ENCODE measurements around the gene AP5M1. TPM values are rescaled to one million over a fixed set of nuclear protein-coding genes. Genes with fewer than 3 reads are reported as not detected.
"Not testable (repeated sequence)": the region's sequence is repeated elsewhere in the genome, so short reads cannot be mapped to it uniquely, and the experiment has no call there.

Gene AP5M1
- total RNA-seq, 1 donor from 2014 or later = 49.7 TPM

DNA sequence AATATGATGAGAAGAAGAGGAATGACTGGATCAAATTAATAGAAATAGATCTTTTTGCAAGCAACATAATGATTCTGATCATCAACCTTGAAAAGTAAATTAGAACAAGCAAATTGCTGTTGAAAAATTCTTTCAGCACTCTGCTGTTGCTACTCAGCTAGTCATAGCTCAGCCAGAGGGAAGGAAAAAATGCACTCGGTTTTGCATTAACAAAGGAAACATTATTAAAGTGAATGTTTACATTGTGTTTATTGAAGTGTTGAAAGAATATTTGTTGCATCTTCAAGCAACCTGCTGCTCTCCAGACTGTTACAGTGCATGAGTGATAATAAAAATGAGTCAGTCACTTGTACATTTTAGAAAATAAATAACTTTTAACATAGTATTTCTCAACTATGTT is 26.5 kb downstream of the AP5M1 start:
- peaks cover 3% of the 10 kb centered on the region for H3K36me3 Mint-ChIP-seq (ENCODE audit: low read depth)

DNA sequence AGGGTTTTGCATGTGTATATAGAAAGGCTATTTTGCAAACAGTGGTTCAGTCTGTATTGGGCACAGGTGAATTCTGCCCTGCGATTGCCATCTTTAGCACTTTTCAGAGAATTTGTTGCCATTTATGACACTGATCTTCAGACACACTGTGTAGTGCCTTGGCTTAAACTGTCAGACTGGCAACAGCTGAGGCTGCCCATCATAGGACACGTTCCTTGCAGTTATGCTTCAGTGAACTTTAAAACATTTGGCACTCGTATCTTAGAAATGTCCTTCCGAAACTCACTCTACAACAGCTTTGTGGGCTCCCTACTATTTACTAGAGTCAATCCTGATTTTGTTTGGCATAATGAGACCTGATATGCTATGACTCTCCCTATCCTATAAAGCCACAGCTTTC is 29.1 kb downstream of the AP5M1 start:
- H3K27me3 Mint-ChIP-seq (ENCODE audit: low read depth) = no peaks in the 10 kb centered on the region
- H3K36me3 Mint-ChIP-seq (ENCODE audit: low read depth) = no peaks in the 10 kb centered on the region
- no peak for DNase-seq (ENCODE audit: low spot score)
- H3K27ac Mint-ChIP-seq = no peak overlapping the region
- H3K4me3 Mint-ChIP-seq (ENCODE audit: low read depth) = no peak overlapping the region
- intact Hi-C loops (cut with micrococcal nuclease) = loop anchor here (10.0 kb wide), 1 partner anchor 233 kb away; no protein-coding TSS in a partner anchor
- no peaks in the 10 kb centered on the region for H3K4me1 Mint-ChIP-seq (ENCODE audit: low read depth)
- no peaks in the 10 kb centered on the region for H3K9me3 Mint-ChIP-seq

More for the DNA sequence above, 26.5 kb downstream of the AP5M1 start:
- no peaks in the 10 kb centered on the region for H3K9me3 Mint-ChIP-seq
- H3K4me3 Mint-ChIP-seq (ENCODE audit: low read depth) = no peak overlapping the region
- H3K27ac Mint-ChIP-seq = no peak overlapping the region
- no peaks in the 10 kb centered on the region for H3K27me3 Mint-ChIP-seq (ENCODE audit: low read depth)
- intact Hi-C loops (cut with micrococcal nuclease) = loop anchor here (10.0 kb wide), 1 partner anchor 230 kb away; no protein-coding TSS in a partner anchor
- H3K4me1 Mint-ChIP-seq (ENCODE audit: low read depth) = no peaks in the 10 kb centered on the region
- DNase-seq (ENCODE audit: low spot score) = no peak

DNA sequence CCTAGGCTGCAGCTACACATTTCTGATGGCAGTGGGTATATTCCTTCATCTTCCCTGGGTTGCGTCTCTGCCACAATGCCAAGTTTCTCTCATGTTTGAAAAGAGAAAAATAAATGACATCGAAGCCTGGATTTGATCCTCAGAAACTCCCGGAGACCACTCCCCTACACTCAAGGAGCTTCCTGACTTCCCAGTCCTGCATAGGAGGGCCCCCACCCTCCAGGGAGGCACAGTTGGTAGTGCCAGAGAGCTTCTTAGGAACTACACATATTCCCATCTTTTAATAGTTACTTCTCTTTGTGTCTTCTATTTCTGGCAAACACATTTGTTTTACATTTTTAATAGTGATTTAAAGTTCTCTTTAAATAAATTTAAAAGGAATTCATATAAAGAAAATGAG is 30.7 kb downstream of the AP5M1 start:
- H3K9me3 Mint-ChIP-seq = no peaks in the 10 kb centered on the region
- H3K4me1 Mint-ChIP-seq (ENCODE audit: low read depth) = no peaks in the 10 kb centered on the region
- no peak overlapping the region for H3K4me3 Mint-ChIP-seq (ENCODE audit: low read depth)
- intact Hi-C loops (cut with micrococcal nuclease) = loop anchor here (10.0 kb wide), 1 partner anchor 235 kb away; no protein-coding TSS in a partner anchor
- no peak for DNase-seq (ENCODE audit: low spot score)
- no peaks in the 10 kb centered on the region for H3K27me3 Mint-ChIP-seq (ENCODE audit: low read depth)
- no peak overlapping the region for H3K27ac Mint-ChIP-seq
- no peaks in the 10 kb centered on the region for H3K36me3 Mint-ChIP-seq (ENCODE audit: low read depth)

DNA sequence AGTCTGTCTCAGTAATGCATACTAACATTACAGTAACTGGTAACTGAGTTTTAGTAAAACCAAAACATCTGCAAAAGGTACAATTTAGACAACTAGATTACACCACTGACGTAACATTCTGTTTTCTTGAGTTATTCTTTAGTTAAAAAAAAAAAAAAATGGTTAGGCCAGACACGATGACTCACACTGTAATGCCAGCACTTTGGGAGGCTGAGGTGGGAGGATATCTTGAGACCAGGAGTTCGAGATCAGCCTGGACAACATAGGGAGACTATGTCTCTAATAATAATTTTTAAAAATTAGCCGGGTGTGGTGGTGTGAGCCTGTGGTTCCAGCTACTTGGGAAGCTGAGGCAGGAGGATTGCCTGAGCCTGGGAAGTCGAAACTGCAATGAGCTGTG is 34.1 kb downstream of the AP5M1 start:
- Mint-ChIP-seq H3K4me3 (ENCODE audit: low read depth) (no peak overlapping the region), H3K36me3 (ENCODE audit: low read depth) (no peaks in the 10 kb centered on the region), H3K27ac (no peak overlapping the region), H3K4me1 (ENCODE audit: low read depth) (no peaks in the 10 kb centered on the region), H3K27me3 (ENCODE audit: low read depth) (peaks cover 12% of the 10 kb centered on the region), H3K9me3 (no peaks in the 10 kb centered on the region)
- intact Hi-C loops (cut with micrococcal nuclease) = no loop called here
- DNase-seq (ENCODE audit: low spot score) = no peak

DNA sequence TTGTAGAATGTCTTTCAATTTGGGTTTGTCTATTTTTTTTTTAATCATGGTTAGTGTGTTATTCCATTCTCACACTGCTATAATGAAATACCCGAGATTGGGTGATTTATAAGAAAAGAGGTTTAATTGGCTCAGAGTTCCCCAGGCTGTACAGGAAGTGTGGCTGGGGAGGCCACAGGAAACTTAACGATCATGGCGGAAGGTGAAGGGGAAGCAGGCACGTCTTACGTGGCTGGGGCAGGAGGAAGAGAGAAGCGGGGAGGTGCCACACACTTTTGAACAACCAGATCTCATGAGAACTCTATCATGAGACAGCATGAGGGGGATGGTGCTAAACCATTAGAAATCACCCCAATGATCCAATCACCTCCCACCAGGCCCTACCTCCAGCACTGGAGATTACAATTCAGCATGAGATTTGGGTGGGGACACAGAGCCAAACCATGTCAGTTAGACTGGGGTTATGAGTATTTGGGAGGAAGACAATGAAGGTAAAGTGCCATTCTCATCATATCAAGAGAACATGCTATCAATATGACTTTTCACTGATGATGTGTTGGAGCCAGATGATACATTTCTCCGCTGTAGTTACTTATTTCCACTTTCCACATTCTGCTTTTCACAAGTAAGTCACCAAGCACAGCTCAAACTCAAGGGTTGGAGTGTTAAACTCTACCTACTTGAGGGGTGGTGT is 45.8 kb downstream of the AP5M1 start:
- intact Hi-C loops (cut with micrococcal nuclease) = no loop called here
- no peak for DNase-seq (ENCODE audit: low spot score)
- Mint-ChIP-seq H3K27me3 (ENCODE audit: low read depth) (peaks cover 2% of the 10 kb centered on the region), H3K4me1 (ENCODE audit: low read depth) (peaks cover 3% of the 10 kb centered on the region), H3K36me3 (ENCODE audit: low read depth) (no peaks in the 10 kb centered on the region), H3K27ac (no peak overlapping the region), H3K4me3 (ENCODE audit: low read depth) (no peak overlapping the region), H3K9me3 (peaks cover 5% of the 10 kb centered on the region)

DNA sequence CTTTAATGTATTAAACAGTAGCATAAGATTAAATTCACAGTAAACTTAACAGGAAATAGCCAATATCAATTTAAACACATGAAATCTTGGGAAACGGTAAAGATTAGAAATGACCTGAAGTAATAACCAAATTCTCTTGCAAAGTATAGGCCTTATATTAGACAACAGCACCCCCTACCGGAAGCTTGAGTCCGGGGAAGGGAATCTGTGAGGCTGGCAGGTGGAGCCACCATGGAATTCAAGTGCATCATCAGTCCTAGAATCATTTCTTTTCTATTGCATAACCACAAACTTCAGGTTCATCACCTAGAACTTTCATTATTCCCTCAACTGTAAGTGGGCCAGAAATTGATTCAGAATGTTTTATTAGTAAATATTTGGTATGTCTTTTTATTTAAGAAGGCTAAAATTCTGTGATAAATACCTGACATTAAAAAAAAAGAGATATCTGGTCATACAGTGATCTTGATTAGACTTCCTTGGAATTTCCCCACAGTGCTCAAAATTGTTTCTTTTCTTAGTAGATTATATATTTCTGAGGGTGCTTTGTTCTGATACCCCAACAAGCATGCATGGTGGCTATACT is 48.6 kb downstream of the AP5M1 start:
- no peak overlapping the region for H3K27ac Mint-ChIP-seq
- H3K4me3 Mint-ChIP-seq (ENCODE audit: low read depth) = no peak overlapping the region
- peaks cover 3% of the 10 kb centered on the region for H3K4me1 Mint-ChIP-seq (ENCODE audit: low read depth)
- peaks cover 2% of the 10 kb centered on the region for H3K27me3 Mint-ChIP-seq (ENCODE audit: low read depth)
- peak; percentile 38 for DNase-seq (ENCODE audit: low spot score)
- no peaks in the 10 kb centered on the region for H3K36me3 Mint-ChIP-seq (ENCODE audit: low read depth)
- H3K9me3 Mint-ChIP-seq = peaks cover 5% of the 10 kb centered on the region
- intact Hi-C loops (cut with micrococcal nuclease) = loop anchor here (1.0 kb wide), 1 partner anchor 826 kb away; no protein-coding TSS in a partner anchor

DNA sequence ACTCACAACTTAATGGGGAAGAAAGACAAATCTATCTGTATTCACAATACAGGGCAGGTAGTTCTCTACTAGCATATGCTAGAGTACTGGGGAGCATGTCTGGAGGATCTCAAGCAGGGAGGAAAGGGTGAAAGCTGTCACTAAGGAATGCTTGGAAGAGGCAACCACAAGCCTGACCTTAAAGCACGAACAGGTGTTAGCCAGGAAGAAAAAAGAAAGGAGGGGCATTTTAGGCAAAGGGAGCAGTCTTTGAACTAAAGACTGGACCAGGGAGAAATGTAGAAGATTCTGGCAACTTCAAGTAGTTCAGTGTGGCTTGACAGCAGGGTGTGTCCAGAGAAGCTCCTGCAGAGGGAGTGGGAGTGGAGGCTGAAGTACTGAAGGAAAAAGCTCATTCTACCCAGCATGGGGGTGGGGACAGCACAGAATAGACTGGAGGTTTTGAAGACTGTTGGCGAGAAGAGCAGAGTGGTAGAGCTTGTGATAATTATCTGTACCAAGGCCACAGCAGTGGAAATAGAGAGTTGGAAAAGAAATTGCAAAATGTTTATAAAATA is 50.9 kb downstream of the AP5M1 start:
- no peak overlapping the region for H3K4me3 Mint-ChIP-seq (ENCODE audit: low read depth)
- H3K36me3 Mint-ChIP-seq (ENCODE audit: low read depth) = no peaks in the 10 kb centered on the region
- no peaks in the 10 kb centered on the region for H3K4me1 Mint-ChIP-seq (ENCODE audit: low read depth)
- no peaks in the 10 kb centered on the region for H3K9me3 Mint-ChIP-seq
- H3K27me3 Mint-ChIP-seq (ENCODE audit: low read depth) = peaks cover 2% of the 10 kb centered on the region
- DNase-seq (ENCODE audit: low spot score) = no peak
- intact Hi-C loops (cut with micrococcal nuclease) = no loop called here
- H3K27ac Mint-ChIP-seq = no peak overlapping the region

DNA sequence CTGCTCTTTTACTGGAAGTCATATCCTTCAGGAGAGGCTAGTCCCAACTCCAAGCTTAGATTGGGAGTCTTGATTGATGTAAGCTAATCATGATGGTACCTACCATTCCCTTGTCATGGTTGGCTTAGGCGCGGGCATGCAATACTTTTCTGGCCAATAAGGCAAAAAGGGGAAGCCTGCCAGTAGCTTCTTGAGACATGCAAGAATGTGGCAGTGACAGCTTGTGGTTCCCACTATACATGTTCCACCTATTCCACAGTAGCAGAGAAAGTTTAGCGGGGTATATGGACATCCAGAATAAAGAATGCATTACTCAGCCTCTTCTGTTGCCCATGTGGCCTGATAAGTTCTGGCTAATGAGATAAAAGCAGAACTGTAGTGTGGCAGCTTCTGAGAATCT is 55.0 kb downstream of the AP5M1 start:
- Mint-ChIP-seq H3K4me1 (ENCODE audit: low read depth) (no peaks in the 10 kb centered on the region), H3K9me3 (no peaks in the 10 kb centered on the region), H3K27ac (no peak overlapping the region), H3K27me3 (ENCODE audit: low read depth) (no peaks in the 10 kb centered on the region), H3K4me3 (ENCODE audit: low read depth) (no peak overlapping the region), H3K36me3 (ENCODE audit: low read depth) (no peaks in the 10 kb centered on the region)
- no peak for DNase-seq (ENCODE audit: low spot score)
- intact Hi-C loops (cut with micrococcal nuclease) = no loop called here

DNA sequence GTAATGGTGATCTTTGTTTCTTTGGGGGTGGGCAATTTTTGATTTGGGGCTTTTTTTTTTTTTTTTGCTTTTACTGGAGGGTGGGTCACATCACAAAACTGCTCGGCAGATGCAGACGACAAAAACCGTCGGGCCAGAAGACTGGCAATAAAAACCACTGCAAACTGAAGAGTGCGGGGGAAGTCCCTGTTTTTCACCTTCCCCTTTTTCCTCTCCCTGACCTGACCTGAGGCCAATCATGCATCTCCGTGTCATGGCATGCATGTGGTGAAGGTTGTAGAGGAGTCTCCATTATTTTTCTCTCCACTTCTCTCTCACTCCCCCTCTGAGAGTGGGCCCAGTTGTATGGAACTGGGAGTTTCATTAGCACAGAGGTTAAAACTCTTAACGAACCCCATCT is 57.5 kb downstream of the AP5M1 start:
- Mint-ChIP-seq H3K9me3 (no peaks in the 10 kb centered on the region), H3K36me3 (ENCODE audit: low read depth) (no peaks in the 10 kb centered on the region)
- intact Hi-C loops (cut with micrococcal nuclease) = no loop called here

DNA sequence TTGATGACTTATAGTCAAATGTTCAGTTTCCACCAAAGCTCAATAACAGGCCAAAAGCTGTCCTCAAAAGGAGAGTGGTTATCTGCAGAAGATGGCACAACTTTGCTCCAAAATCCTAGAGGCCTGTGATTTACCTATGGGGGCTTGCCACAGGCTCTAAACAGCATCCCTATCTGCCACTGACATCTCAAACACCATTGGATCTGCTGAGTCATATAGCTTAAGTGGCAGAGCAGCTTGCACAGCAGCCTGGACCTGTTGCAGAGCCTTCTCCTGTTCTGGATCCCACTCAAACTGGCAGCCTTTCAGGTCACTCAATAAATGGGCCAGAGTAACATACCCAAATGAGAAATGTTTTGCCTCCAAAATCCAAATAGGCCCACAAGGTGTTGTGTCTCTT is 61.1 kb downstream of the AP5M1 start:
- H3K9me3 Mint-ChIP-seq = peaks cover 12% of the 10 kb centered on the region
- no peaks in the 10 kb centered on the region for H3K36me3 Mint-ChIP-seq (ENCODE audit: low read depth)
- DNase-seq (ENCODE audit: low spot score) = no peak
- no peak overlapping the region for H3K4me3 Mint-ChIP-seq (ENCODE audit: low read depth)
- no peaks in the 10 kb centered on the region for H3K27me3 Mint-ChIP-seq (ENCODE audit: low read depth)
- no peak overlapping the region for H3K27ac Mint-ChIP-seq
- no peaks in the 10 kb centered on the region for H3K4me1 Mint-ChIP-seq (ENCODE audit: low read depth)
- intact Hi-C loops (cut with micrococcal nuclease) = no loop called here

More for the DNA sequence above, 57.5 kb downstream of the AP5M1 start:
- Mint-ChIP-seq H3K4me3 (ENCODE audit: low read depth) (no peak overlapping the region), H3K27me3 (ENCODE audit: low read depth) (no peaks in the 10 kb centered on the region), H3K27ac (no peak overlapping the region), H3K4me1 (ENCODE audit: low read depth) (no peaks in the 10 kb centered on the region)
- DNase-seq (ENCODE audit: low spot score) = no peak

DNA sequence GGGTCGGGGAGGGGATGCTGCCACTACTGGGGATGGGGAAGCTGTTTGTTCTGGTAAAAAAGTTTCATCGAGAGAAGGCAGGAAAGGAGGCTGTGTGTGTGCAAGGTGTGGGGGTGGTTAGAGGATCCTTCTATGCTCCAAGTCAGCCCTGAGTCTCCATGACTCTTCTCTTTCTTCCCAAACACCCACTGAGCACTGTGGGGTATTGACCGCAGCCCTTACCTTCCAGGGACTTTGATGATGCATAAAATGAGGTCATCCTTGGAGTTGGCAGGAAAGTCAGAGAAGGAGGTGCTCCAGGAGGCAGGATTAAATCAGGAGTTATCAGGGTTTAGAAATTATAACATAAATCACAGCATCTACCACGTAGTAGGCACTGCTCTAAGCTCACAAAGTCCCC is 63.7 kb downstream of the AP5M1 start:
- H3K36me3 Mint-ChIP-seq (ENCODE audit: low read depth); H3K4me1 Mint-ChIP-seq (ENCODE audit: low read depth); H3K27me3 Mint-ChIP-seq (ENCODE audit: low read depth); DNase-seq (ENCODE audit: low spot score); H3K27ac Mint-ChIP-seq; H3K4me3 Mint-ChIP-seq (ENCODE audit: low read depth); intact Hi-C loops (cut with micrococcal nuclease): not testable (repeated sequence)
- peaks cover 28% of the 10 kb centered on the region for H3K9me3 Mint-ChIP-seq

DNA sequence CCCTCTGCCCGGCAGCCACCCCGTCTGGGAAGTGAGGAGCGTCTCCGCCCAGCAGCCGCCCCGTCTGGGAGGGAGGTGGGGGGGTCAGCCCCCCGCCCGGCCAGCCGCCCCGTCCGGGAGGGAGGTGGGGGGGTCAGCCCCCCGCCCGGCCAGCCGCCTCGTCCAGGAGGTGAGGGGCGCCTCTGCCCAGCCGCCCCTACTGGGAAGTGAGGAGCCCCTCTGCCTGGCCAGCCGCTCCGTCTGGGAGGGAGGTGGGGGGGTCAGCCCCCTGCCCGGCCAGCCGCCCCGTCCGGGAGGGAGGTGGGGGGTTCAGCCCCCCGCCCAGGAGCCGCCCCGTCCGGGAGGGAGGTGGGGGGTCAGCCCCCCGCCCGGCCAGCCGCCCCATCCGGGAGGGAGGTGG is 65.0 kb downstream of the AP5M1 start:
- intact Hi-C loops (cut with micrococcal nuclease); H3K4me3 Mint-ChIP-seq (ENCODE audit: low read depth); H3K27ac Mint-ChIP-seq; H3K4me1 Mint-ChIP-seq (ENCODE audit: low read depth); DNase-seq (ENCODE audit: low spot score); H3K36me3 Mint-ChIP-seq (ENCODE audit: low read depth); H3K27me3 Mint-ChIP-seq (ENCODE audit: low read depth): not testable (repeated sequence)
- peaks cover 28% of the 10 kb centered on the region for H3K9me3 Mint-ChIP-seq

DNA sequence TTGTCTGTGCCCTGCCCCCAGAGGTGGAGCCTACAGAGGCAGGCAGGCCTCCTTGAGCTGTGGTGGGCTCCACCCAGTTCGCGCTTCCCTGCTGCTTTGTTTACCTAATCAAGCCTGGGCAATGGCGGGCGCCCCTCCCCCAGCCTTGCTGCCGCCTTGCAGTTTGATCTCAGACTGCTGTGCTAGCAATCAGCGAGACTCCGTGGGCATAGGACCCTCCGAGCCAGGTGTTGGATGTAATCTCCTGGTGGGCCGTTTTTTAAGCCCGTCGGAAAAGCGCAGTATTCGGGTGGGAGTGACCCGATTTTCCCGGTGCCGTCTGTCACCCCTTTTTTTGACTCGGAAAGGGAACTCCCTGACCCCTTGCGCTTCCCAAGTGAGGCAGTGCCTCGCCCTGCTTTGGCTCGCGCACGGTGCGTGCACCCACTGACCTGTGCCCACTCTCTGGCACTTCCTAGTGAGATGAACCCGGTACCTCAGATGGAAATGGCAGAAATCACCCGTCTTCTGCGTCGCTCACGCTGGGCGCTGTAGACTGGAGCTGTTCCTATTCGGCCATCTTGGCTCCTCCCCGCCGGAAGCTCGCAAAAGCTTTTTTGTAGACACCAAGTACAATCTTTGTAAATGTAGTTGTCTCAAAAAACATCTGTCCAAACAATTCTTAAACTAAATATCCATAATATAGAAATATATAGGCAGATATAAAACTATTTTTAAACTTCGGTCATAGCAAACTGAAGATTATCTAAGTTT is 75.0 kb downstream of the AP5M1 start:
- H3K4me1 Mint-ChIP-seq (ENCODE audit: low read depth); DNase-seq (ENCODE audit: low spot score); H3K27ac Mint-ChIP-seq; intact Hi-C loops (cut with micrococcal nuclease); H3K4me3 Mint-ChIP-seq (ENCODE audit: low read depth); H3K36me3 Mint-ChIP-seq (ENCODE audit: low read depth); H3K9me3 Mint-ChIP-seq; H3K27me3 Mint-ChIP-seq (ENCODE audit: low read depth): not testable (repeated sequence)
